ENCODE results near the gene SPANXN2.

The SPANXN2 gene

GRCh38 chrX:143757375-143757774 is 36.8 kb upstream of the SPANXN2 start:
- no peaks in the 10 kb centered on the region for H3K27me3 ChIP-seq (ENCODE audit: control insufficient read depth in 1 of 2, insufficient read depth in 1 of 2, low read length in 2 of 2)
- no peak overlapping the region for H3K4ac ChIP-seq (ENCODE audit: low read depth in 1 of 2, low read length in 2 of 2)
- no peak overlapping the region for H2BK12ac ChIP-seq (ENCODE audit: low read length in 2 of 2)
- no peak overlapping the region for H3K18ac ChIP-seq (ENCODE audit: low read depth in 1 of 2, low read length in 2 of 2)
- no peaks in the 10 kb centered on the region for H3K9me3 ChIP-seq (ENCODE audit: control insufficient read depth, low read length)
- no peak overlapping the region for H2AK5ac ChIP-seq (ENCODE audit: low read length, severe bottlenecking)
- H2BK15ac ChIP-seq (ENCODE audit: low read depth, poor library complexity, severe bottlenecking), result no peak overlapping the region
- H2BK5ac ChIP-seq (ENCODE audit: low read depth, low read length, poor library complexity, severe bottlenecking), result no peak overlapping the region
- no peak overlapping the region for H4K8ac ChIP-seq (ENCODE audit: low read length)
- H3K4me3 ChIP-seq (ENCODE audit: insufficient read depth in 1 of 2, low read depth in 1 of 2, low read length in 2 of 2), result no peak overlapping the region
- H3K79me1 ChIP-seq (replicated peaks; ENCODE audit: low read length, poor library complexity, severe bottlenecking), result no peaks in the 10 kb centered on the region
- no peak overlapping the region for H3K14ac ChIP-seq (ENCODE audit: low read length in 2 of 2)
- no peak for DNase-seq
- H3K9ac ChIP-seq (ENCODE audit: low read length), result no peak overlapping the region
- H3K23ac ChIP-seq (ENCODE audit: low read length in 2 of 2), result no peak overlapping the region
- no peaks in the 10 kb centered on the region for H3K4me1 ChIP-seq (ENCODE audit: control insufficient read depth, insufficient read depth, low read depth, low read length)
- no peak overlapping the region for H3K4me2 ChIP-seq (ENCODE audit: low read length, poor library complexity, severe bottlenecking)
- no peaks in the 10 kb centered on the region for H3K36me3 ChIP-seq (ENCODE audit: control insufficient read depth in 1 of 2, insufficient read depth in 2 of 2, low read depth in 1 of 2, low read length in 2 of 2)
- no peak overlapping the region for H4K91ac ChIP-seq (ENCODE audit: low read length)
- no peak overlapping the region for H2AFZ ChIP-seq (ENCODE audit: low read depth, low read length)
- WGBS, result 94% methylated on average over 22 of the region's 37 CpGs
- no peak overlapping the region for H3K27ac ChIP-seq (ENCODE audit: low read length, poor library complexity, severe bottlenecking)
- H2BK120ac ChIP-seq (ENCODE audit: low read depth, low read length), result no peak overlapping the region

- WGBS, result 63% methylated on average over 3 of the region's 3 CpGs
- H3K18ac ChIP-seq (ENCODE audit: low read depth in 1 of 2, low read length in 2 of 2), result no peak overlapping the region
- no peak overlapping the region for H4K91ac ChIP-seq (ENCODE audit: low read length)
- H3K4me1 ChIP-seq (ENCODE audit: control insufficient read depth, insufficient read depth, low read depth, low read length), result no peaks in the 10 kb centered on the region
- H3K79me1 ChIP-seq (replicated peaks; ENCODE audit: low read length, poor library complexity, severe bottlenecking), result no peaks in the 10 kb centered on the region
- H2BK12ac ChIP-seq (ENCODE audit: low read length in 2 of 2), result no peak overlapping the region
- no peak overlapping the region for H2BK120ac ChIP-seq (ENCODE audit: low read depth, low read length)
- no peak overlapping the region for H3K4me2 ChIP-seq (ENCODE audit: low read length, poor library complexity, severe bottlenecking)
- H3K4me3 ChIP-seq (ENCODE audit: insufficient read depth in 1 of 2, low read depth in 1 of 2, low read length in 2 of 2), result no peak overlapping the region
- no peaks in the 10 kb centered on the region for H3K27me3 ChIP-seq (ENCODE audit: control insufficient read depth in 1 of 2, insufficient read depth in 1 of 2, low read length in 2 of 2)
- H4K8ac ChIP-seq (ENCODE audit: low read length), result no peak overlapping the region
- no peak overlapping the region for H3K4ac ChIP-seq (ENCODE audit: low read depth in 1 of 2, low read length in 2 of 2)
- no peak overlapping the region for H3K14ac ChIP-seq (ENCODE audit: low read length in 2 of 2)
- DNase-seq, result no peak
- no peak overlapping the region for H2BK5ac ChIP-seq (ENCODE audit: low read depth, low read length, poor library complexity, severe bottlenecking)
- no peak overlapping the region for H2AFZ ChIP-seq (ENCODE audit: low read depth, low read length)
- no peak overlapping the region for H3K27ac ChIP-seq (ENCODE audit: low read length, poor library complexity, severe bottlenecking)
- no peak overlapping the region for H3K9ac ChIP-seq (ENCODE audit: low read length)
- H2AK5ac ChIP-seq (ENCODE audit: low read length, severe bottlenecking), result no peak overlapping the region
- no peaks in the 10 kb centered on the region for H3K36me3 ChIP-seq (ENCODE audit: control insufficient read depth in 1 of 2, insufficient read depth in 2 of 2, low read depth in 1 of 2, low read length in 2 of 2)
- H2BK15ac ChIP-seq (ENCODE audit: low read depth, poor library complexity, severe bottlenecking), result no peak overlapping the region
- H3K23ac ChIP-seq (ENCODE audit: low read length in 2 of 2), result no peak overlapping the region
- H3K9me3 ChIP-seq (ENCODE audit: control insufficient read depth, low read length), result no peaks in the 10 kb centered on the region
Measured at GRCh38 chrX:143754183-143754582, 33.6 kb upstream of the SPANXN2 start.

GRCh38 chrX:143733866-143734265 is 13.3 kb upstream of the SPANXN2 start:
- Histone ChIP-seq H4K8ac (ENCODE audit: low read length) (no peak overlapping the region), H3K14ac (ENCODE audit: low read length in 2 of 2) (no peak overlapping the region), H2BK5ac (ENCODE audit: low read depth, low read length, poor library complexity, severe bottlenecking) (no peak overlapping the region)

GRCh38 chrX:143726296-143726695 is 5.7 kb upstream of the SPANXN2 start:
- Histone ChIP-seq H2BK15ac (ENCODE audit: low read depth, poor library complexity, severe bottlenecking) (no peak overlapping the region), H3K4me2 (ENCODE audit: low read length, poor library complexity, severe bottlenecking) (no peak overlapping the region), H3K27ac (ENCODE audit: low read length, poor library complexity, severe bottlenecking) (no peak overlapping the region), H3K9me3 (ENCODE audit: control insufficient read depth, low read length) (no peaks in the 10 kb centered on the region), H3K4me3 (ENCODE audit: insufficient read depth in 1 of 2, low read depth in 1 of 2, low read length in 2 of 2) (no peak overlapping the region), H2AK5ac (ENCODE audit: low read length, severe bottlenecking) (no peak overlapping the region), H3K9ac (ENCODE audit: low read length) (no peak overlapping the region), H4K8ac (ENCODE audit: low read length) (no peak overlapping the region), H3K4me1 (ENCODE audit: control insufficient read depth, insufficient read depth, low read depth, low read length) (no peaks in the 10 kb centered on the region), H2BK12ac (ENCODE audit: low read length in 2 of 2) (no peak overlapping the region), H2AFZ (ENCODE audit: low read depth, low read length) (no peak overlapping the region), H3K14ac (ENCODE audit: low read length in 2 of 2) (no peak overlapping the region), H3K18ac (ENCODE audit: low read depth in 1 of 2, low read length in 2 of 2) (no peak overlapping the region), H3K4ac (ENCODE audit: low read depth in 1 of 2, low read length in 2 of 2) (no peak overlapping the region), H3K23ac (ENCODE audit: low read length in 2 of 2) (no peak overlapping the region), H3K36me3 (ENCODE audit: control insufficient read depth in 1 of 2, insufficient read depth in 2 of 2, low read depth in 1 of 2, low read length in 2 of 2) (no peaks in the 10 kb centered on the region), H2BK5ac (ENCODE audit: low read depth, low read length, poor library complexity, severe bottlenecking) (no peak overlapping the region), H2BK120ac (ENCODE audit: low read depth, low read length) (no peak overlapping the region), H3K79me1 (replicated peaks; ENCODE audit: low read length, poor library complexity, severe bottlenecking) (no peaks in the 10 kb centered on the region), H3K27me3 (ENCODE audit: control insufficient read depth in 1 of 2, insufficient read depth in 1 of 2, low read length in 2 of 2) (no peaks in the 10 kb centered on the region), H4K91ac (ENCODE audit: low read length) (no peak overlapping the region)
- DNase-seq, result no peak
- 100% methylated on average over 9 of the region's 17 CpGs for WGBS

More at GRCh38 chrX:143733866-143734265, 13.3 kb upstream of the SPANXN2 start:
- Histone ChIP-seq H2BK120ac (ENCODE audit: low read depth, low read length) (no peak overlapping the region), H3K9me3 (ENCODE audit: control insufficient read depth, low read length) (peaks cover 3% of the 10 kb centered on the region), H3K79me1 (replicated peaks; ENCODE audit: low read length, poor library complexity, severe bottlenecking) (no peaks in the 10 kb centered on the region), H3K4me1 (ENCODE audit: control insufficient read depth, insufficient read depth, low read depth, low read length) (no peaks in the 10 kb centered on the region), H3K4me3 (ENCODE audit: insufficient read depth in 1 of 2, low read depth in 1 of 2, low read length in 2 of 2) (no peak overlapping the region), H3K36me3 (ENCODE audit: control insufficient read depth in 1 of 2, insufficient read depth in 2 of 2, low read depth in 1 of 2, low read length in 2 of 2) (no peaks in the 10 kb centered on the region), H3K23ac (ENCODE audit: low read length in 2 of 2) (no peak overlapping the region), H3K9ac (ENCODE audit: low read length) (no peak overlapping the region), H4K91ac (ENCODE audit: low read length) (no peak overlapping the region), H2BK15ac (ENCODE audit: low read depth, poor library complexity, severe bottlenecking) (no peak overlapping the region), H2AK5ac (ENCODE audit: low read length, severe bottlenecking) (no peak overlapping the region), H3K27ac (ENCODE audit: low read length, poor library complexity, severe bottlenecking) (no peak overlapping the region), H2AFZ (ENCODE audit: low read depth, low read length) (no peak overlapping the region), H2BK12ac (ENCODE audit: low read length in 2 of 2) (no peak overlapping the region), H3K4ac (ENCODE audit: low read depth in 1 of 2, low read length in 2 of 2) (no peak overlapping the region), H3K27me3 (ENCODE audit: control insufficient read depth in 1 of 2, insufficient read depth in 1 of 2, low read length in 2 of 2) (no peaks in the 10 kb centered on the region), H3K4me2 (ENCODE audit: low read length, poor library complexity, severe bottlenecking) (no peak overlapping the region), H3K18ac (ENCODE audit: low read depth in 1 of 2, low read length in 2 of 2) (no peak overlapping the region)
- no peak for DNase-seq
